Smooth muscle cell (in vitro differentiated cells): ENCODE results near the gene STXBP5L. TPM values are rescaled to one million over a fixed set of nuclear protein-coding genes. Genes with fewer than 3 reads are reported as not detected.

Experiments
- DNase-seq: peaks from one replicate; lab custom pipeline; 2025; ENCODE audit not compliant: unreplicated experiment; lab: John Stamatoyannopoulos, UW
- H2AFZ ChIP-seq: fragments of 200-600 bp; sonication (generic); 2 replicates; pipeline ENCODE4 v1.6.0; 2016; ENCODE audit warnings: antibody characterized with exemption, low read depth, mild to moderate bottlenecking
- H3F3A ChIP-seq: fragments of 200-600 bp; sonication (generic); 2 replicates; pipeline ENCODE4 v1.6.0; 2017; ENCODE audit warnings: antibody characterized with exemption, low read depth
- H3K27ac ChIP-seq: fragments of 200-600 bp; sonication (generic); 2 replicates; pipeline ENCODE4 v1.5.1; 2016; ENCODE audit warnings: low read depth, mild to moderate bottlenecking
- H3K27me3 ChIP-seq: fragments of 200-600 bp; sonication (generic); 2 replicates; pipeline ENCODE4 v1.6.1; 2016; ENCODE audit warnings: low read depth, mild to moderate bottlenecking
- H3K36me3 ChIP-seq: fragments of 200-600 bp; sonication (generic); 2 replicates; pipeline ENCODE4 v1.5.1; 2016; ENCODE audit warnings: low read depth
- H3K4me1 ChIP-seq: fragments of 200-600 bp; sonication (generic); 2 replicates; pipeline ENCODE4 v1.5.1; 2016; ENCODE audit warnings: low read depth
- H3K4me2 ChIP-seq: fragments of 200-600 bp; sonication (generic); 2 replicates; pipeline ENCODE4 v1.6.0; 2016; ENCODE audit warnings: mild to moderate bottlenecking
- H3K4me3 ChIP-seq: fragments of 200-600 bp; sonication (generic); 2 replicates; pipeline ENCODE4 v1.5.1; 2016; ENCODE audit warnings: mild to moderate bottlenecking
- H3K79me2 ChIP-seq: fragments of 200-600 bp; sonication (generic); 2 replicates; pipeline ENCODE4 v1.6.0; 2016; ENCODE audit warnings: low read depth, mild to moderate bottlenecking
- H3K9ac ChIP-seq: fragments of 200-600 bp; sonication (generic); 2 replicates; pipeline ENCODE4 v1.6.0; 2016; ENCODE audit warnings: low read depth
- H3K9me3 ChIP-seq: fragments of 200-600 bp; sonication (generic); replicated peaks from 2 replicates; pipeline ENCODE4 v1.5.1; 2016; ENCODE audit warnings: low read depth
- H4K20me1 ChIP-seq: fragments of 200-600 bp; sonication (generic); 2 replicates; pipeline ENCODE4 v1.6.0; 2016; ENCODE audit warnings: low read depth
- CTCF ChIP-seq: fragments of 200-600 bp; sonication (generic); IDR thresholded peaks from 2 replicates; pipeline ENCODE4 v1.5.1; 2017; ENCODE audit warnings: borderline replicate concordance, mild to moderate bottlenecking, antibody characterized with exemption; ENCODE audit not compliant: insufficient read depth, poor library complexity, severe bottlenecking
- WGBS: methylation state at CpG from one replicate; pipeline ENCODE4 v1.1.7; 2016; ENCODE audit warnings: low lambda C conversion rate; 5-methylcytosine and 5-hydroxymethylcytosine counted together
- polyA plus RNA-seq: library from polyadenylated mRNA; unstranded; fragments of >200 nt; fragmentation: Nextera tagmentation; extraction: Ambion mirVana; gene quantifications from 2 replicates; pipeline ENCODE4 v1.2.1, GENCODE V29; 2016
- total RNA-seq: library from RNA; depleted of rRNA; stranded (reverse); fragments of >200 nt; gene quantifications from 2 replicates; pipeline ENCODE4 v1.2.3, GENCODE V29; 2014

Gene STXBP5L
- total and polyA plus RNA-seq, 2 experiments from 2014 or later, result 3.3 to 10.3 TPM

DNA sequence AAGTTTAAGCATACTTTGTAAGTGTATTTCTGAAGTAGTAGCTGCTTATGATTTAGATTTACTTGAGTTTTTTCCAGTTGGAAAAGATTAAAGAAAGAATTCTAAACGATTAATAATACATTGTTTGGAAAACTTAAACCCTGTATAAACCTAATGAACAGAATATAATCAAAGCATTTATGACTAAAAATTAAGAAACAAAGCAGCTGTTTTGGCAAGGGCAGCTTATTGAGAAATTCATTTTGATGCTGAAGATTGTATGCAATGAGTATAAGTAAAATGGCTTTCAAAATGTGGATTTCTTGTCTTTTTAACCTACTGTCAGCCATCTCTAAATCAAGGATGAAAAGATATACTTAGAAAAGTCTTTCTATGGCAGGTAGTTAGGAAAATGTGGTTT lies 497.6 kb downstream of the STXBP5L start:
- DNase-seq, result no peak
- Histone ChIP-seq H3K4me1 (no peaks in the 10 kb centered on the region), H3F3A (no peaks in the 10 kb centered on the region), H3K36me3 (peaks cover 3% of the 10 kb centered on the region), H3K9me3 (no peaks in the 10 kb centered on the region), H3K27ac (no peak overlapping the region), H3K4me3 (no peak overlapping the region), H4K20me1 (no peaks in the 10 kb centered on the region), H3K9ac (no peak overlapping the region), H2AFZ (no peak overlapping the region), H3K79me2 (no peaks in the 10 kb centered on the region), H3K27me3 (no peaks in the 10 kb centered on the region), H3K4me2 (no peak overlapping the region)
- no peak for TF ChIP-seq CTCF
- 88% methylated on average over 1 of the region's 1 CpG for WGBS

- WGBS, result 88% methylated on average over 1 of the region's 1 CpG
- Histone ChIP-seq H3K9me3 (no peaks in the 10 kb centered on the region), H3K79me2 (no peaks in the 10 kb centered on the region), H3K36me3 (peaks cover 3% of the 10 kb centered on the region), H3K4me3 (no peak overlapping the region), H3K4me1 (no peaks in the 10 kb centered on the region), H3F3A (no peaks in the 10 kb centered on the region), H4K20me1 (no peaks in the 10 kb centered on the region), H3K4me2 (no peak overlapping the region), H3K27me3 (no peaks in the 10 kb centered on the region), H3K27ac (no peak overlapping the region), H3K9ac (no peak overlapping the region), H2AFZ (no peak overlapping the region)
- DNase-seq, result no peak
- no peak for TF ChIP-seq CTCF
These were observed 503.5 kb downstream of the STXBP5L start for GRCh38 chr3:121411523-121411922.

GRCh38 chr3:121414924-121415323 lies 506.9 kb downstream of the STXBP5L start:
- Histone ChIP-seq H3K27me3 (no peaks in the 10 kb centered on the region), H3K4me2 (no peak overlapping the region), H4K20me1 (no peaks in the 10 kb centered on the region), H3K27ac (no peak overlapping the region), H3K4me1 (no peaks in the 10 kb centered on the region), H3K79me2 (no peaks in the 10 kb centered on the region), H3K36me3 (no peaks in the 10 kb centered on the region), H2AFZ (no peak overlapping the region), H3F3A (no peaks in the 10 kb centered on the region), H3K9me3 (no peaks in the 10 kb centered on the region), H3K4me3 (no peak overlapping the region), H3K9ac (no peak overlapping the region)
- 74% methylated on average over 2 of the region's 2 CpGs for WGBS
- TF ChIP-seq CTCF, result no peak
- no peak for DNase-seq

DNA sequence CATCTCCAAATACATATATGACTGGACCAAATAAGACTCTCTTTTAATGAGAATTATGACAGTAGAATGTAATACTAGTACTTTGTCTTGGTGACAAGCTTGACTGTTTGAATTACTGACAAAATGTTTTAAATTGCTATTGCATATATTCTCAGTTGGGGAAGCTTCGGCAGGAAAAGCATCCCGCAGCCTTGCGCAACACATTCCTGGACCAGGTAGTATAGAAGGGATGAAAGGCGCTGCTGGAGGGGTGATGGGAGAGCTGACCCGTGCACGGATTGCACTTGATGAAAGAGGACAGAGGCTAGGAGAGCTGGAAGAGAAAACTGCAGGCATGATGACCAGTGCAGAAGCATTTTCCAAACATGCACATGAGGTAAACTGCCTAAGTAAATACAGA lies 510.2 kb downstream of the STXBP5L start:
- no peak for TF ChIP-seq CTCF
- Histone ChIP-seq H3K4me2 (no peak overlapping the region), H2AFZ (no peak overlapping the region), H3K4me3 (no peak overlapping the region), H3K36me3 (no peaks in the 10 kb centered on the region), H3K4me1 (no peaks in the 10 kb centered on the region), H3F3A (no peaks in the 10 kb centered on the region), H4K20me1 (no peaks in the 10 kb centered on the region), H3K27ac (no peak overlapping the region), H3K79me2 (no peaks in the 10 kb centered on the region), H3K27me3 (no peaks in the 10 kb centered on the region), H3K9me3 (no peaks in the 10 kb centered on the region), H3K9ac (no peak overlapping the region)
- 95% methylated on average over 6 of the region's 6 CpGs for WGBS
- no peak for DNase-seq
